Activated naive CD4-positive, alpha-beta T cell treated with anti-CD3 and anti-CD28 coated beads, Interleukin-2, amount 10 ng/mL, durations not matched to agents 5 hours and 36 hours (primary cell): ENCODE data around the gene KRIT1. TPM values are rescaled to one million over a fixed set of nuclear protein-coding genes. Genes with fewer than 3 reads are reported as not detected.

Source experiments
- microRNA-seq: library from miRNA; unstranded; fragments of <30 nt; microRNA quantifications from one replicate; pipeline ENCODE4 v1.2.0, GENCODE V29; 2022; ENCODE audit warnings: borderline microRNAs expressed, borderline replicate concordance
- total RNA-seq, 2 experiments: library from RNA; stranded (reverse); gene quantifications; one replicate each; pipeline ENCODE4 v1.2.3, GENCODE V29; 2021

The KRIT1 gene
- 10 to 100 TPM; 44.0 to 46.7 TPM for total RNA-seq

DNA sequence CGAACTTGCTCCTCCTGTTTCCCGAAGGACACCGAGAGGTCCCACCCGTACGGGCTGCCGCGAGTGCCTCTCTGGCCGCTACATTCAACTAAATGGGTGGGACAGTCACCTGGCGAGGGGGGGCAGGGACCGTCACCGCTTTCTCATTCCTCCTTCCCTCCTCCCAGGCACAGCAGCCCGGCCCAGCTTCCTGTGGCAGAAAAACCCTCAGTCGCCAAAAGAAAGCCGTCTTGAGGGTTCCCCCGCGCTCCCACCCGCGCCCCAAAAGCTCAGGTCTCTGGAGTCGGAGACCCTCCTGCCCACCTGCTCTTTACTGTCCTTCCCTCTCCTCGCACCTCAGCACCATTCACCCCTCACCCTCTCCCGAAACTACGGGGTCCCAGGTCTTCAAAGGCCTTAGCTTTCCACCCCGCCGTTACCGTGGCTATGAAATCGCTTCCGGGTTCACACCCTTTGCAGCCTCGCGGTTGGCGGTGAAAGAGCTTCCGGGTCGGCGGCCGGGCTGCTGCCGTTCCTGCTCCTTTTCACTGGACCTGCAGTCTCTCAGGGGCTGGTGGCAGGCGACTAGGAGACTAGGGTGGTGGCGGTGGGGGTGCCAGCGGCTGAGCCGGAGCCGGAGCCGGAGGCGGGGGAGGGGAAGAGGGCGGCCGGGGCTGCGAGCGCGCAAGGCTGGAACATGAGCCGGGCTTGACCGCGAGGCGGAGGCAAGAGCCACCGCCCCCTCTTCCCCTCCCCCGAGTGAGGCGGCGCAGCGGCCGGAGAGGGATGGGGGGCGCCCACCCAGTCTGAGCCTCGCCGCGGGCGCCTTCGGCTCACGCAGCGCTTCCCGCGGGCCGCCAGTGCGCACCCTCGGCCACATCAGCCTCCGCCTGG is at the start of gene KRIT1, which contains the start of gene ANKIB1:
KRIT1 (minus strand) TSS at position 428 of the 873 bp plus-strand sequence. CDS start 3,779 bp downstream, outside the sequence.
ANKIB1 (plus strand) TSS at position 488 of the 873 bp plus-strand sequence. CDS start 49,005 bp downstream, outside the sequence.

DNA sequence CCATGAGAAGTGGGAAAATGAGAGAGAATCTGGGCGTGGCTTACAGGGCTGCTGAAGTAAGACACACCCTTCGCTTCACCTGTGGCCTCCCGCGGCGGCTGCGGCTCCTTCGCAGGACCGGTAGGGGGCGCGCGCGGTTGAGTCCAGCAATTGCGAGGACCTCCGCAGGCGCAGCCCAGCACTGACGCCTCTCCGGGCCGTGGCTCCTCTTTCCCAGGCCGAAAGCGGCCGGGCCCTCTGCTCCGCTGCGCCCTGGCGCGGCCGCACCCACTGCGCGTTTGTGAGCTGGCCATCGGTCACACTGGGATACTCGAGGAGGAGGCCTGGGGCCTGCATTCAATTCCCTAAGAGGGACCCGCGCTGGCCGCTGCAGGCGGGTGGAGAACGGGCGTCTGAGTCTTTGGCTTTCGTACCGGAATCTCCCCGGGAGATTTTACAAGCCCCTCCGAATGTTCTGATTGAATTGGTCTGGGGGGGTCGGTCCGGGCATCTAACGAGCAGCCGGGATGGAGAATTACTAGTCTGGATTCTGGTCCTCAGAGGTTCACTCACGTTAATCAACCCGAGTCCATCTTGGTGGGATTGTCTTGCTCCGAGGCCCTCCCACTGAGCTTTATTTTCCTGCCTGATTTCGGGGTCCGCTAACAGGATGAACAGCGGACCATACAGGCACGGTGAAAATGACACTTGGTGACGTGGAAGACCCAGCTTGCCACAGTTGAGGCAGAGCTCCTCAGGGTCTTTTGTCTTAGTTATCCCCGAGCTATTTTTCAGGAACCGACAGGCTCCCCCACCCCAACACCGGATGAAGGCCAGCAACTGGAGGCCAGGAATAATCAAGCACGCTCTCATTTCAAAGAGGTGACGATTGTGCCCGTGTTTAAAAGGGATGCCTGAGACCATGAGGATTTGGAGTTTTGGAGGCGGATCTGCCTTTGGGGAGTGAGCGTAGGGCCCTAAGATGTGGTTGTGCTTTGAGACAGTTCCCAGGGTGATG is 66.5 kb downstream of the KRIT1 start, which contains the start of gene LRRD1:
LRRD1 (minus strand) TSS at position 215 of the 997 bp plus-strand sequence. CDS start 13,940 bp downstream, outside the sequence.

Small RNAs within 50 kb of the gene (microRNA-seq; reads per million reads assigned to microRNA genes)
- gene MIR1285-1, result not detected

Other genes starting within 250 kb of the KRIT1 start
- gene CYP51A1, start 111.4 kb downstream of the KRIT1 start, total RNA-seq, result 10 to 100 TPM; 75.1 to 76.7 TPM
- not detected for gene LRRD1, start 66.8 kb downstream of the KRIT1 start, total RNA-seq
- 10 to 100 TPM; 50.9 to 52.9 TPM for gene ANKIB1, start 60 bp upstream of the KRIT1 start, total RNA-seq
- gene GATAD1, start 201.6 kb upstream of the KRIT1 start, total RNA-seq, result 10 to 100 TPM; 14.4 to 14.5 TPM
- not detected for gene ERVW-1, start 232.0 kb upstream of the KRIT1 start, total RNA-seq